Measurements from ENCODE around the gene SLC35C1.
"Not testable (repeated sequence)": the region's sequence is repeated elsewhere in the genome, so short reads cannot be mapped to it uniquely, and the experiment has no call there.

Gene SLC35C1

GRCh38 chr11:45818961-45819605, 14.1 kb downstream of the SLC35C1 start:
- no peak overlapping the region for H3K4me3 ChIP-seq (replicated peaks; ENCODE audit: low read depth, low read length)

GRCh38 chr11:45820211-45820857, 15.4 kb downstream of the SLC35C1 start:
- no peak for TF ChIP-seq CTCF (IDR thresholded peaks at IDR 0.05; ENCODE audit: low read length, missing control alignments)
- H3K4me3 ChIP-seq (replicated peaks; ENCODE audit: low read depth, low read length): no peak overlapping the region
- DNase-seq (ENCODE audit: low read depth): no peak

More at GRCh38 chr11:45818961-45819605, 14.1 kb downstream of the SLC35C1 start:
- no peak for TF ChIP-seq CTCF (IDR thresholded peaks at IDR 0.05; ENCODE audit: low read length, missing control alignments)
- no peak for DNase-seq (ENCODE audit: low read depth)

GRCh38 chr11:45826492-45826891, 21.5 kb downstream of the SLC35C1 start:
- DNase-seq (ENCODE audit: low read depth); H3K4me3 ChIP-seq (replicated peaks; ENCODE audit: low read depth, low read length): not testable (repeated sequence)

- no peak for TF ChIP-seq CTCF (IDR thresholded peaks at IDR 0.05; ENCODE audit: low read length, missing control alignments)
- no peak overlapping the region for H3K4me3 ChIP-seq (replicated peaks; ENCODE audit: low read depth, low read length)
- DNase-seq (ENCODE audit: low read depth): no peak
Observed at GRCh38 chr11:45827123-45827522, 22.2 kb downstream of the SLC35C1 start.

- TF ChIP-seq CTCF (IDR thresholded peaks at IDR 0.05; ENCODE audit: low read length, missing control alignments): no peak
- no peak for DNase-seq (ENCODE audit: low read depth)
- H3K4me3 ChIP-seq (replicated peaks; ENCODE audit: low read depth, low read length): no peak overlapping the region
Observed at GRCh38 chr11:45828996-45829395, 24.0 kb downstream of the SLC35C1 start.

GRCh38 chr11:45830596-45830995, 25.6 kb downstream of the SLC35C1 start:
- no peak for DNase-seq (ENCODE audit: low read depth)
- no peak overlapping the region for H3K4me3 ChIP-seq (replicated peaks; ENCODE audit: low read depth, low read length)
- TF ChIP-seq CTCF (IDR thresholded peaks at IDR 0.05; ENCODE audit: low read length, missing control alignments): no peak

- DNase-seq (ENCODE audit: low read depth): no peak
- TF ChIP-seq CTCF (IDR thresholded peaks at IDR 0.05; ENCODE audit: low read length, missing control alignments): no peak
- H3K4me3 ChIP-seq (replicated peaks; ENCODE audit: low read depth, low read length): no peak overlapping the region
Observed at GRCh38 chr11:45832811-45833441, 28.0 kb downstream of the SLC35C1 start.
